Measurements from ENCODE around the gene TMCO4. TPM values are rescaled to one million over a fixed set of nuclear protein-coding genes. Genes with fewer than 3 reads are reported as not detected.

TMCO4 gene
- total and polyA plus RNA-seq, 5 donors from 2014 or later = 10.9 to 18.7 (median 14.1) TPM

DNA sequence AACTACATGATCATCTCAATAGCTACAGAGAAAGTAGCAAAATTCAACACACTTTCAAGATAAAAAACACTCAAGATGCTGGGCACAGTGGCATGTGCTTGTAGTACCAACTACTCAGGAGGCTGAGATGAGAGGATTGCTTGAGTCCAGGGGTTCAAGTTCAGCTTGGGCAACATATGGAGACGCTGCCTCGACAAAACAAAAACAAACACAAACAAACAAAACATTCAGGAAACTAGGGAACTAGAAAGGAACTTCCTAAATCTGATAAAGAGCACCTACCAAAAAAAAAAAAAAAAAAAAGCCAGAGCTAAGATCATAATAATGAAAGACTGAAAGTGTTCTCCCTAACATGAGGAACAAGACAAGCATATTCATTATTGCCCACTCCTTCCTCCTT is 38.1 kb upstream of the TMCO4 start:
- DNase-seq = no peak
- no peaks in the 10 kb centered on the region for H3K36me3 Mint-ChIP-seq
- no peak overlapping the region for H3K27ac ChIP-seq (ENCODE audit: insufficient read depth, low read length, poor library complexity, severe bottlenecking)
- H3K27me3 ChIP-seq (ENCODE audit: control insufficient read depth, insufficient read depth, low read length) = no peaks in the 10 kb centered on the region
- no peak overlapping the region for H3K4me3 ChIP-seq (ENCODE audit: low read depth, low read length)
- no peak for ATAC-seq (ENCODE audit: low read depth in 2 of 2)
- no peaks in the 10 kb centered on the region for H3K9me3 ChIP-seq (ENCODE audit: control insufficient read depth in 2 of 2, low read length in 2 of 2)
- H3K27ac Mint-ChIP-seq = no peak overlapping the region
- peaks cover 58% of the 10 kb centered on the region for H3K27me3 Mint-ChIP-seq
- H3K36me3 ChIP-seq (ENCODE audit: control insufficient read depth, insufficient read depth, low read length) = no peaks in the 10 kb centered on the region
- H3K4me1 ChIP-seq (ENCODE audit: control insufficient read depth, insufficient read depth, low read length, poor library complexity, severe bottlenecking) = no peaks in the 10 kb centered on the region
- H3K4me3 Mint-ChIP-seq = no peak overlapping the region
- H3K9me3 Mint-ChIP-seq = no peaks in the 10 kb centered on the region
- H3K4me1 Mint-ChIP-seq = no peaks in the 10 kb centered on the region

- DNase-seq (no peak), ATAC-seq (ENCODE audit: low read depth in 2 of 2) (no peak)
- no peak overlapping the region for H3K27ac Mint-ChIP-seq
- Histone ChIP-seq H3K27ac (ENCODE audit: insufficient read depth, low read length, poor library complexity, severe bottlenecking) (no peak overlapping the region), H3K9me3 (ENCODE audit: control insufficient read depth in 2 of 2, low read length in 2 of 2) (no peaks in the 10 kb centered on the region), H3K27me3 (ENCODE audit: control insufficient read depth, insufficient read depth, low read length) (peaks cover 9% of the 10 kb centered on the region), H3K4me3 (ENCODE audit: low read depth, low read length) (no peak overlapping the region), H3K36me3 (ENCODE audit: control insufficient read depth, insufficient read depth, low read length) (no peaks in the 10 kb centered on the region), H3K4me1 (ENCODE audit: control insufficient read depth, insufficient read depth, low read length, poor library complexity, severe bottlenecking) (no peaks in the 10 kb centered on the region)
- H3K9me3 Mint-ChIP-seq = peaks cover 0 to 2% (median 0%) of the 10 kb centered on the region in 7 donors
- H3K4me1 Mint-ChIP-seq = no peaks in the 10 kb centered on the region
- peaks cover 61% of the 10 kb centered on the region for H3K27me3 Mint-ChIP-seq
- H3K4me3 Mint-ChIP-seq = no peak overlapping the region
- no peaks in the 10 kb centered on the region for H3K36me3 Mint-ChIP-seq
These were observed 35.9 kb upstream of the TMCO4 start for GRCh38 chr1:19835578-19835977.

- H3K4me1 ChIP-seq (ENCODE audit: control insufficient read depth, insufficient read depth, low read length, poor library complexity, severe bottlenecking) = no peaks in the 10 kb centered on the region
- no peak for ATAC-seq (ENCODE audit: low read depth in 2 of 2)
- H3K36me3 Mint-ChIP-seq = no peaks in the 10 kb centered on the region
- H3K4me3 Mint-ChIP-seq = no peak overlapping the region
- H3K4me3 ChIP-seq (ENCODE audit: low read depth, low read length) = no peak overlapping the region
- peaks cover 13% of the 10 kb centered on the region for H3K27me3 ChIP-seq (ENCODE audit: control insufficient read depth, insufficient read depth, low read length)
- no peak overlapping the region for H3K27ac Mint-ChIP-seq
- H3K27me3 Mint-ChIP-seq = peaks cover 53% of the 10 kb centered on the region
- no peak for DNase-seq
- no peaks in the 10 kb centered on the region for H3K9me3 ChIP-seq (ENCODE audit: control insufficient read depth in 2 of 2, low read length in 2 of 2)
- H3K4me1 Mint-ChIP-seq = peaks cover 0 to 3% (median under 1%) of the 10 kb centered on the region in 4 donors
- peaks cover 0 to 2% (median 0%) of the 10 kb centered on the region in 7 donors for H3K9me3 Mint-ChIP-seq
- H3K36me3 ChIP-seq (ENCODE audit: control insufficient read depth, insufficient read depth, low read length) = no peaks in the 10 kb centered on the region
- H3K27ac ChIP-seq (ENCODE audit: insufficient read depth, low read length, poor library complexity, severe bottlenecking) = no peak overlapping the region
These were observed 31.7 kb upstream of the TMCO4 start for GRCh38 chr1:19831441-19831840.

- Histone ChIP-seq H3K4me1 (ENCODE audit: control insufficient read depth, insufficient read depth, low read length, poor library complexity, severe bottlenecking) (no peaks in the 10 kb centered on the region), H3K36me3 (ENCODE audit: control insufficient read depth, insufficient read depth, low read length) (no peaks in the 10 kb centered on the region), H3K27ac (ENCODE audit: insufficient read depth, low read length, poor library complexity, severe bottlenecking) (no peak overlapping the region), H3K4me3 (ENCODE audit: low read depth, low read length) (no peak overlapping the region), H3K27me3 (ENCODE audit: control insufficient read depth, insufficient read depth, low read length) (peaks cover 13% of the 10 kb centered on the region), H3K9me3 (ENCODE audit: control insufficient read depth in 2 of 2, low read length in 2 of 2) (no peaks in the 10 kb centered on the region)
- H3K4me3 Mint-ChIP-seq = no peak overlapping the region
- peaks cover 0 to 2% (median 0%) of the 10 kb centered on the region in 7 donors for H3K9me3 Mint-ChIP-seq
- no peak overlapping the region for H3K27ac Mint-ChIP-seq
- peaks cover 0 to 11% (median 3%) of the 10 kb centered on the region in 4 donors for H3K4me1 Mint-ChIP-seq
- H3K27me3 Mint-ChIP-seq = peaks cover 39% of the 10 kb centered on the region
- ATAC-seq (ENCODE audit: low read depth in 2 of 2) (no peak), DNase-seq (no peak)
- H3K36me3 Mint-ChIP-seq = no peaks in the 10 kb centered on the region
These were observed 28.8 kb upstream of the TMCO4 start for GRCh38 chr1:19828546-19828945.

GRCh38 chr1:19825298-19825697 is 25.6 kb upstream of the TMCO4 start:
- no peaks in the 10 kb centered on the region for H3K4me1 ChIP-seq (ENCODE audit: control insufficient read depth, insufficient read depth, low read length, poor library complexity, severe bottlenecking)
- no peak overlapping the region for H3K27ac Mint-ChIP-seq
- H3K9me3 Mint-ChIP-seq = peaks cover 0 to 1% (median 0%) of the 10 kb centered on the region in 7 donors
- no peaks in the 10 kb centered on the region for H3K9me3 ChIP-seq (ENCODE audit: control insufficient read depth in 2 of 2, low read length in 2 of 2)
- H3K4me3 Mint-ChIP-seq = no peak overlapping the region
- H3K4me3 ChIP-seq (ENCODE audit: low read depth, low read length) = no peak overlapping the region
- ATAC-seq (ENCODE audit: low read depth in 2 of 2) = no peak
- peaks cover 0 to 11% (median 3%) of the 10 kb centered on the region in 4 donors for H3K4me1 Mint-ChIP-seq
- peaks cover 4% of the 10 kb centered on the region for H3K27me3 ChIP-seq (ENCODE audit: control insufficient read depth, insufficient read depth, low read length)
- no peaks in the 10 kb centered on the region for H3K36me3 Mint-ChIP-seq
- H3K27ac ChIP-seq (ENCODE audit: insufficient read depth, low read length, poor library complexity, severe bottlenecking) = no peak overlapping the region
- no peaks in the 10 kb centered on the region for H3K36me3 ChIP-seq (ENCODE audit: control insufficient read depth, insufficient read depth, low read length)
- no peak for DNase-seq
- peaks cover 24% of the 10 kb centered on the region for H3K27me3 Mint-ChIP-seq

GRCh38 chr1:19824541-19824940 is 24.8 kb upstream of the TMCO4 start:
- no peak overlapping the region for H3K4me3 Mint-ChIP-seq
- peaks cover 0 to 1% (median 0%) of the 10 kb centered on the region in 7 donors for H3K9me3 Mint-ChIP-seq
- peaks cover 4% of the 10 kb centered on the region for H3K27me3 ChIP-seq (ENCODE audit: control insufficient read depth, insufficient read depth, low read length)
- no peaks in the 10 kb centered on the region for H3K4me1 ChIP-seq (ENCODE audit: control insufficient read depth, insufficient read depth, low read length, poor library complexity, severe bottlenecking)
- H3K4me3 ChIP-seq (ENCODE audit: low read depth, low read length) = no peak overlapping the region
- peaks cover 22% of the 10 kb centered on the region for H3K27me3 Mint-ChIP-seq
- no peak overlapping the region for H3K27ac Mint-ChIP-seq
- no peaks in the 10 kb centered on the region for H3K36me3 ChIP-seq (ENCODE audit: control insufficient read depth, insufficient read depth, low read length)
- ATAC-seq (ENCODE audit: low read depth in 2 of 2) (no peak), DNase-seq (no peak)
- H3K9me3 ChIP-seq (ENCODE audit: control insufficient read depth in 2 of 2, low read length in 2 of 2) = no peaks in the 10 kb centered on the region
- peaks cover 0 to 11% (median 3%) of the 10 kb centered on the region in 4 donors for H3K4me1 Mint-ChIP-seq
- H3K36me3 Mint-ChIP-seq = no peaks in the 10 kb centered on the region
- no peak overlapping the region for H3K27ac ChIP-seq (ENCODE audit: insufficient read depth, low read length, poor library complexity, severe bottlenecking)

DNA sequence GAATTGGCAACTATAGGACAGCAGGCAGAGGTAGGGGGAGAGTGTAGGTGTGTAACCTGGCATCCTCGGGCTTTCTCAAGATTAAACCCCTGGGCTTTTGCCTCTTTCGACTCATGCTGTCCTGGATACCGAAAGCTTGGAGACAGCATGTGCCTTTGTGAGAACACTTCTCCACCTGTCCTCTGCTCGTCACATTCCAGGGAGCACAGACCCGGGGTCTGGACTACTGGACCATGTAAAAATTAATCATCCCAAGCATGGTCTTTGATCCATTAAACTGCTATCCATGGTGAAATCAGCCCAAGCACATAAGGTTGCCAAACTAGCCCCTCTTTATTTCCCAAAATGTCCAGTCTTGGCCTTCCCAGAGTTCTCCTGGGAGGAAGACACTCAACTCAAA is 24.3 kb upstream of the TMCO4 start:
- Mint-ChIP-seq H3K36me3 (no peaks in the 10 kb centered on the region), H3K27me3 (peaks cover 22% of the 10 kb centered on the region), H3K27ac (no peak overlapping the region), H3K4me3 (no peak overlapping the region), H3K4me1 (peaks cover 0 to 9% (median 3%) of the 10 kb centered on the region in 4 donors), H3K9me3 (peaks cover 0 to under 1% (median 0%) of the 10 kb centered on the region in 7 donors)
- no peak for DNase-seq
- Histone ChIP-seq H3K9me3 (ENCODE audit: control insufficient read depth in 2 of 2, low read length in 2 of 2) (no peaks in the 10 kb centered on the region), H3K36me3 (ENCODE audit: control insufficient read depth, insufficient read depth, low read length) (no peaks in the 10 kb centered on the region), H3K4me1 (ENCODE audit: control insufficient read depth, insufficient read depth, low read length, poor library complexity, severe bottlenecking) (no peaks in the 10 kb centered on the region), H3K27me3 (ENCODE audit: control insufficient read depth, insufficient read depth, low read length) (peaks cover 4% of the 10 kb centered on the region), H3K27ac (ENCODE audit: insufficient read depth, low read length, poor library complexity, severe bottlenecking) (no peak overlapping the region), H3K4me3 (ENCODE audit: low read depth, low read length) (no peak overlapping the region)
- ATAC-seq (ENCODE audit: low read depth in 2 of 2) = no peak

- Mint-ChIP-seq H3K36me3 (no peaks in the 10 kb centered on the region), H3K9me3 (no peaks in the 10 kb centered on the region)
- no peaks in the 10 kb centered on the region for H3K36me3 ChIP-seq (ENCODE audit: control insufficient read depth, insufficient read depth, low read length)
These were observed 20.0 kb upstream of the TMCO4 start for GRCh38 chr1:19819701-19820100.

More at GRCh38 chr1:19819701-19820100, 20.0 kb upstream of the TMCO4 start:
- ATAC-seq (ENCODE audit: low read depth in 2 of 2) (no peak), DNase-seq (no peak)
- no peak overlapping the region for H3K4me3 ChIP-seq (ENCODE audit: low read depth, low read length)
- peaks cover 0 to 3% (median 0%) of the 10 kb centered on the region in 4 donors for H3K4me1 Mint-ChIP-seq
- H3K27me3 ChIP-seq (ENCODE audit: control insufficient read depth, insufficient read depth, low read length) = no peaks in the 10 kb centered on the region
- H3K27ac Mint-ChIP-seq = no peak overlapping the region
- no peak overlapping the region for H3K27ac ChIP-seq (ENCODE audit: insufficient read depth, low read length, poor library complexity, severe bottlenecking)
- H3K27me3 Mint-ChIP-seq = peaks cover 17% of the 10 kb centered on the region
- H3K4me3 Mint-ChIP-seq = no peak overlapping the region
- H3K9me3 ChIP-seq (ENCODE audit: control insufficient read depth in 2 of 2, low read length in 2 of 2) = no peaks in the 10 kb centered on the region
- no peaks in the 10 kb centered on the region for H3K4me1 ChIP-seq (ENCODE audit: control insufficient read depth, insufficient read depth, low read length, poor library complexity, severe bottlenecking)

Measured in CD4-positive, CD25-positive, alpha-beta regulatory T cell (primary cell).